Natural killer cell (primary cell): ENCODE data around the gene ALDH1A3. TPM values are rescaled to one million over a fixed set of nuclear protein-coding genes. Genes with fewer than 3 reads are reported as not detected.

Experiments
- ATAC-seq, 3 donors: fragments of 150-1000 bp in 2 of 3; fragments of 200-7000 bp in 1 of 3; cut with Tn5 transposase; 1 replicate in 1 of 3; 2 replicates in 2 of 3; pipeline ENCODE4 v1.10.0; 2021; ENCODE audit warnings: mild to moderate bottlenecking in 2 of 3, moderate library complexity in 2 of 3
- DNase-seq, 2 donors: peaks; one replicate each; pipeline versions ENCODE4 v3.0.0 to v3.0.0-alpha.2; 2013 to 2021; ENCODE audit warnings: mixed read lengths in 1 of 2
- H3K27ac ChIP-seq: one replicate; pipeline ENCODE4 v1.5.1; 2013; ENCODE audit warnings: mild to moderate bottlenecking, low read length
- H3K27me3 ChIP-seq: one replicate; pipeline ENCODE4 v1.6.1; 2013; ENCODE audit warnings: low read length; ENCODE audit not compliant: control insufficient read depth, insufficient read depth
- H3K36me3 ChIP-seq: one replicate; pipeline ENCODE4 v1.6.1; 2013; ENCODE audit warnings: low read length; ENCODE audit not compliant: control insufficient read depth, insufficient read depth
- H3K4me1 ChIP-seq: one replicate; pipeline ENCODE4 v1.6.1; 2013; ENCODE audit warnings: low read length; ENCODE audit not compliant: control insufficient read depth, insufficient read depth
- H3K4me3 ChIP-seq: one replicate; pipeline ENCODE4 v1.5.1; 2013; ENCODE audit warnings: low read length
- H3K9me3 ChIP-seq: one replicate; pipeline ENCODE4 v1.6.1; 2013; ENCODE audit warnings: low read length; ENCODE audit not compliant: control insufficient read depth, insufficient read depth
- H3K27ac Mint-ChIP-seq, 2 donors: one replicate each; pipeline ENCODE4 v1.8.0; 2022; ENCODE audit warnings: mild to moderate bottlenecking in 2 of 2, mixed read lengths in 2 of 2, moderate library complexity in 1 of 2
- H3K27me3 Mint-ChIP-seq, 2 donors: one replicate each; pipeline ENCODE4 v1.8.0; 2022; ENCODE audit warnings: low read depth in 2 of 2, mixed read lengths in 2 of 2
- H3K36me3 Mint-ChIP-seq: one replicate; pipeline ENCODE4 v1.8.0; 2022; ENCODE audit warnings: mixed read lengths
- H3K4me1 Mint-ChIP-seq, 2 donors: one replicate each; pipeline ENCODE4 v1.8.0; 2022; ENCODE audit warnings: mixed read lengths in 2 of 2
- H3K4me3 Mint-ChIP-seq: one replicate; pipeline ENCODE4 v1.8.0; 2022; ENCODE audit warnings: mild to moderate bottlenecking, moderate library complexity, mixed read lengths
- H3K9me3 Mint-ChIP-seq, 2 donors: one replicate each; pipeline ENCODE4 v1.8.0; 2022; ENCODE audit warnings: mixed read lengths in 2 of 2
- CTCF ChIP-seq: fragments of 200-600 bp; IDR thresholded peaks from one replicate; pipeline ENCODE4 v1.8.0; 2022; ENCODE audit warnings: antibody characterized with exemption
- WGBS: methylation state at CpG from one replicate; pipeline ENCODE4 v1.1.7; 2013; ENCODE audit warnings: missing lambda C conversion rate; ENCODE audit not compliant: insufficient coverage; 5-methylcytosine and 5-hydroxymethylcytosine counted together
- intact Hi-C: fragments of 100-400 bp; cut with micrococcal nuclease; formaldehyde crosslinking; loops from one replicate; pipeline ENCODE4 v1.14.2; 2022
- total RNA-seq, 4 donors: library from RNA; stranded (reverse); fragments of 120-200 nt in 1 of 4; gene quantifications; one replicate each; pipeline versions ENCODE4 v1.2.3 to v1.2.4, GENCODE V29; 2013 to 2022

ALDH1A3 gene
- total RNA-seq, 3 donors from 2014 or later (not counting 1 experiment from before 2014, with no cell fraction given): not detected

DNA sequence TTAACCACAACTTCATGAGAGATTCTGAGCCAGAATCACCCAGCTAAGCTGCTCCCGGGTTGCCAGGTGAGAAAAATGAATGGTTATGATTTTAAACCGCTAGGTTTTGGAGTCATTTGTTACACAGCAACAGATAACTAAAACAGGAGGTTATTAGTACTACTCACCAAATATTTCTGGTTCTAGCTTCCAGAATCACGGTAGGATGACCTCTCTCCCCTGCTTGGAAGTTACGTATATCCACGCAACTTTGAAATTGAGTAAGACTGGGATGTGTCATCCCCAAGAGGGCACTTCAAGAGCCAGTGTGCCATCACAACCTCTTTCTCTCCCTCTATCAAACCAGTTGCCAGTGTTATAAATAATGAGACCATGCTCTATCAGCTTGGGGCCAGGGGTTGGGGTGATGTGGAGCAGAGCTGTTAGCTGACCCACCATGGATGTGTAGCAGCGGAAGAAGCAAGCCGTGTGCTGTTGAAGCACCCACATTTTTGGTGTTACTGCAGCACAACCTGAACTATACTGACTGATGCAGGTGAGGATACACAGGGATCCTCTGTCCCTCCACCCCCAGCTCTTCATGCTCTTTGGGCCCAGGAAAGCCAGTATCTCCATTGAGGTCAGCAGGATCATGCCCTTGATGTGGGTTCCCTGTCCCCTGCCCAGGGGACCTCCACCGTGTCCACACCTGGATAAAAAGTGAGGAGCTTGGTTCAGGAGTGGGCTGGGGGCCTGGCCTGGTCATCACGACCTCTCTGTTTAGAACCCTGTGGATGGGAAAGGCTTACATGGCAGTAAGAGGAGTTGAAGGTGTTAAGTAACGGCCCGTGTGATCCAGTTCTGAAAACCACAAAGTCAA is 19.4 kb upstream of the ALDH1A3 start:
- intact Hi-C loops: no loop called here
- H3K27me3 Mint-ChIP-seq: peaks cover 11 to 18% of the 10 kb centered on the region in 2 donors
- no peaks in the 10 kb centered on the region for H3K27me3 ChIP-seq
- H3K36me3 ChIP-seq: no peaks in the 10 kb centered on the region
- H3K4me3 ChIP-seq: no peak overlapping the region
- WGBS: 86% methylated on average over 11 of the region's 11 CpGs
- H3K36me3 Mint-ChIP-seq: no peaks in the 10 kb centered on the region
- ATAC-seq (no peak), DNase-seq (no peak)
- no peaks in the 10 kb centered on the region for H3K9me3 ChIP-seq
- H3K4me1 ChIP-seq: no peaks in the 10 kb centered on the region
- no peak overlapping the region for H3K4me3 Mint-ChIP-seq
- H3K27ac Mint-ChIP-seq: no peak overlapping the region
- no peak overlapping the region for H3K27ac ChIP-seq
- TF ChIP-seq CTCF: no peak
- H3K4me1 Mint-ChIP-seq: no peaks in the 10 kb centered on the region
- H3K9me3 Mint-ChIP-seq: no peaks in the 10 kb centered on the region

DNA sequence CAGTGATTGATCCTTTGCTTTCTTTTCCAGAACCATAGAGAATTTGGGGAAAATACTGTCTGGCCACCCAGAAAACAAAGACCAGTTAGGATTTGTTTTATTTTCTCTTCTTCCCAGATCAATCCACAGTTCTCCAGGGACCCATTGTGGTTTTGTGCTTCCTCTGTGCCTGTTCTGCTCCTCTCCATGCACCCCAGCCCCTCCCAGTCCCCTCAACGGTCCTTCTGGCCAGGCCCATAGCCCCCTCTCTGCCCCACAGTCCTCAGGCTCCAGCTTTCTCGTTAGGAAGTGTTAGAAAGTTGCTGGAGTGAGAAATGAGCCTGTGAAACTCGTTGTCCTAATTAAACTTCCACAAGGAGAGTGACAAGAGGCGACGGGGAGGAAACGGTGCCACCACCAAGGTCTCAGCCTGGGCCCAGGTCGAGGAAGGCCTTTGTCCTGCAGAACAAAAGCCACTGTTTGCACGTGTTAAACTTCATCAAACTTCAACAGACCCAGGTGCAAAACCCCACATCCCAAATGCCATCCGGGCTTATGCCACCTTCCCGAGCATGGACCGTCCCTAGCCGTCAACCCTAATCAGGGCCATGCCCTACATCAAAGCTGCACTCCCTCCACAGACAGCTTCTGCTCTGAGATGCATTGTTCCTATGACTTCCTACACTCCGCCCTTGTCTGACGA is 18.7 kb upstream of the ALDH1A3 start:
- WGBS: 67% methylated on average over 12 of the region's 14 CpGs
- intact Hi-C loops: no loop called here
- Mint-ChIP-seq H3K36me3 (no peaks in the 10 kb centered on the region), H3K27ac (no peak overlapping the region), H3K27me3 (peaks cover 11 to 16% of the 10 kb centered on the region in 2 donors), H3K9me3 (no peaks in the 10 kb centered on the region), H3K4me3 (no peak overlapping the region), H3K4me1 (no peaks in the 10 kb centered on the region)
- no peaks in the 10 kb centered on the region for H3K9me3 ChIP-seq
- H3K36me3 ChIP-seq: no peaks in the 10 kb centered on the region
- H3K4me1 ChIP-seq: no peaks in the 10 kb centered on the region
- no peak overlapping the region for H3K4me3 ChIP-seq
- no peak for ATAC-seq
- no peaks in the 10 kb centered on the region for H3K27me3 ChIP-seq
- no peak for TF ChIP-seq CTCF
- no peak for DNase-seq
- no peak overlapping the region for H3K27ac ChIP-seq

DNA sequence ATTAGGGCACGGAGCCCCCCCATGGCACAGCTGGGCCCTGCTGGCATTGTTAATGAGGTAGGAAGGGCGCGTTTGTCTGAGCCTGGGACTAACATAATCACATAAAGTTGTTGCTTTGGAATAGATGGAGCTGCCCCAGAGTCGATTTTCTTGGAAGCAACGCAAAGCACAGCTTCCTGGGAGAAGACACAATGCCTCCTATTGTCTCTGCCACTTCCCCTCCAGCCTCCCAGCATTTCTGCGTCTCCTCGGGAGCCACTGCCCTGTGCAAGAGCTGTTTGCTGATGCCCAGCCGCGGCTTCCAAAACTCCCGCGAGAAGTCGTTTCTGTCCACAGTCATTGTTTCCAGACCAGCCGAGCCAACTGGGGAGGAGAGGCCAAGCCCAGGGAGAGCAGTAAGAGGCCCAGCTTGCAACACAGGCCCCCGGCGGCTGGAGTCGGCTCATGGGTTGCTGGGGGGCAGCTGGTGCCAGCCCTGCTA is 18.1 kb upstream of the ALDH1A3 start:
- Mint-ChIP-seq H3K9me3 (no peaks in the 10 kb centered on the region), H3K4me1 (no peaks in the 10 kb centered on the region), H3K36me3 (no peaks in the 10 kb centered on the region), H3K27ac (no peak overlapping the region), H3K27me3 (peaks cover 11% of the 10 kb centered on the region in 2 donors), H3K4me3 (no peak overlapping the region)
- no peak overlapping the region for H3K4me3 ChIP-seq
- no peaks in the 10 kb centered on the region for H3K36me3 ChIP-seq
- ATAC-seq: no peak
- intact Hi-C loops: no loop called here
- H3K9me3 ChIP-seq: no peaks in the 10 kb centered on the region
- no peaks in the 10 kb centered on the region for H3K27me3 ChIP-seq
- H3K27ac ChIP-seq: no peak overlapping the region
- no peak for DNase-seq
- H3K4me1 ChIP-seq: no peaks in the 10 kb centered on the region
- no peak for TF ChIP-seq CTCF
- WGBS: 89% methylated on average over 14 of the region's 16 CpGs
